Thymus (tissue), 14 donors: Measurements from ENCODE around the gene OR5H14. TPM values are rescaled to one million over a fixed set of nuclear protein-coding genes. Genes with fewer than 3 reads are reported as not detected.

ENCODE experiments used
- DNase-seq, 9 donors: peaks; one replicate each; pipeline ENCODE4 v3.0.0-alpha.2; 2013; ENCODE audit warnings: low spot score in 9 of 9, low read depth in 6 of 9, missing footprints in 1 of 9
- H3K27ac ChIP-seq, 2 donors: one replicate each; pipeline ENCODE4 v1.5.1; 2013; ENCODE audit warnings: control low read depth in 1 of 2, low read depth in 1 of 2, low read length in 1 of 2, mild to moderate bottlenecking in 1 of 2, moderate library complexity in 1 of 2
- H3K27me3 ChIP-seq, 2 donors: one replicate each; pipeline ENCODE4 v1.5.1; 2013; ENCODE audit warnings: low read length in 1 of 2; ENCODE audit not compliant: control insufficient read depth in 2 of 2, insufficient read depth in 1 of 2
- H3K36me3 ChIP-seq, 2 donors: one replicate each; pipeline ENCODE4 v1.5.1; 2013; ENCODE audit warnings: low read length in 1 of 2, mild to moderate bottlenecking in 1 of 2, moderate library complexity in 1 of 2; ENCODE audit not compliant: control insufficient read depth in 2 of 2, insufficient read depth in 2 of 2
- H3K4me1 ChIP-seq, 2 donors: one replicate each; pipeline ENCODE4 v1.5.1; 2013; ENCODE audit warnings: low read length in 2 of 2; ENCODE audit not compliant: control insufficient read depth in 2 of 2, insufficient read depth in 2 of 2
- H3K4me3 ChIP-seq, 2 donors: one replicate each; pipeline ENCODE4 v1.5.1; 2013; ENCODE audit warnings: low read length in 2 of 2, control low read depth in 1 of 2, mild to moderate bottlenecking in 1 of 2
- H3K9me3 ChIP-seq, 2 donors: one replicate each; pipeline ENCODE4 v1.5.1; 2013; ENCODE audit warnings: low read length in 1 of 2, mild to moderate bottlenecking in 1 of 2; ENCODE audit not compliant: control insufficient read depth in 2 of 2, insufficient read depth in 1 of 2
- WGBS: extraction: QIAGEN DNeasy Blood & Tissue Kit; methylation state at CpG from one replicate; pipeline ENCODE4 v1.1.7; 2013; 5-methylcytosine and 5-hydroxymethylcytosine counted together
- long read RNA-seq, 10 donors: transcript quantifications; one replicate each; lab custom pipeline, GENCODE V29; 2026
- polyA plus RNA-seq: library from polyadenylated mRNA; stranded (reverse); fragments of 200-250 nt; gene quantifications from one replicate; pipeline ENCODE4 v1.2.3, GENCODE V29; 2013
- total RNA-seq: library from RNA; stranded (reverse); fragments of 120-200 nt; gene quantifications from one replicate; pipeline ENCODE4 v1.2.4, GENCODE V29; 2013
- donor health status: healthy.

The OR5H14 gene
- total RNA-seq (not detected), polyA plus RNA-seq (not detected)
- long read RNA-seq, donor 1: 0 reads
- long read RNA-seq, donor 2: 0 reads
- long read RNA-seq, donor 3: 0 reads
- long read RNA-seq, donor 4: 0 reads
- long read RNA-seq, donor 5: 0 reads
- long read RNA-seq, donor 6: 0 reads
- long read RNA-seq, donor 7: 0 reads
- long read RNA-seq, donor 8: 0 reads
- long read RNA-seq, donor 9: 0 reads
- long read RNA-seq, donor 10: 0 reads

DNA sequence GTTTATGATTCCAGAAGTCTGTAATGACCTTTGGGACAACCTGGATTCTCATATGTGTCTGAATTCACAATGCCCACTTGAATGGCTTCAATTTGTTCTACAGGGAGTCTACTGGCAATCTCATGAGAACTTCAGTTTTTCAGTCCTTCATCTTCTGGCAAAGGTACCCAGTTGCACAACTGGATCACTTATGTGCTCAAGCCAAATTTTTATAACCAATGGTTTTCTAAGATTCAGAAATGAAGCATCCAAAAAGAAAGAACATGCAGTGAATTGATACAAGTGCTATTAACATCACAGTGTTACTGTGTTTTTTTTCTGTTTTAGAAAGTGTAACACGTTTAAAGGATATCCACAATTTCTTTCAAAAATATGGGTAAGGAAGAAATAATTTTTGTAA is at the start of gene OR5H14:
Gene OR5H14, plus strand, starts transcription at position 301 of the 400 bp plus-strand sequence. CDS start 1,907 bp downstream, outside the sequence.
- Histone ChIP-seq H3K27me3 (no peaks in the 10 kb centered on the region), H3K27ac (no peak within 1 kb of the TSS), H3K4me3 (no peak within 1 kb of the TSS), H3K9me3 (no peaks in the 10 kb centered on the region), H3K4me1 (no peaks in the 10 kb centered on the region), H3K36me3 (no peaks in the 10 kb centered on the region)
- 95% methylated on average over 1 of the region's 1 CpG for WGBS
- no peak for DNase-seq

DNA sequence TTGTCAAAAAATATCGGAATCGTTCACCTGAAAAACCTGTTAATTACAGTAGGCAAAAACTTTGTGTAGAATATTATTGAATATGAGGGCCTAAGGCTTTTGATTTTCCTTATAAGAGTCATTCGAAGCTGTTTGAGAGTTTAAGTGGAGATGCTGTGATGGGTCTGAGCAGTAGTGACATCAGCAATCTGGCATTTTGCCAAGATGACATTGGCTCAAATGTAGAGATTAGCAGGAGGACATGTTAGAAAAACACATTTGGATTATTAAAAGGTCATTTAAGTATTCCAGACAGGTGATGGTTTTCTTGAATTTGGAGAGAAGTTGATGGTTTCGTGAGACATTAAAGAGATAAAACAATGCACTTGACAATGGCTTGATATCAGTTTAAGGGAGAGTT is 47.4 kb upstream of the OR5H14 start:
- H3K9me3 ChIP-seq: no peaks in the 10 kb centered on the region
- 85% methylated on average over 4 of the region's 4 CpGs for WGBS
- no peaks in the 10 kb centered on the region for H3K4me1 ChIP-seq
- no peak overlapping the region for H3K4me3 ChIP-seq
- no peak for DNase-seq
- H3K36me3 ChIP-seq: no peaks in the 10 kb centered on the region
- no peak overlapping the region for H3K27ac ChIP-seq
- no peaks in the 10 kb centered on the region for H3K27me3 ChIP-seq

DNA sequence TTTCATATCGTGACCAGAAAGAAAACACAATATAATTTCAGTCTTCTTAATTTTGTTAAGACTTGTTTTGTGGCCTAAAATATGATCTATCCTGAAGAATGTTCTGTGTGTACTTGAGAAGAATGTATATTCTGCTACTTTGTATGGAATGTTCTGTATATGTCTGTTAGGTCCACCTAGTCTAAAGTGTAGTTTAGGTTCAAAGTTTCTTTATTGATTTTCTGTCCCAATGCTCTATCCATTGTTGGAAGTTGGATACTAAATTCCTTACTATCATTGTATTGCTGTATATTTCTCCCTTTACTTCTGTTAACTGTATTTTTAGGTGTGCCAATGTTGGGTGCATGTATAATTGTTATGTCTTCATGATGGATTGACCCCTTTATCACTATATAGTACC is 39.1 kb upstream of the OR5H14 start:
- H3K27me3 ChIP-seq: no peaks in the 10 kb centered on the region
- 42% methylated on average over 1 of the region's 1 CpG for WGBS
- DNase-seq: no peak
- H3K27ac ChIP-seq: no peak overlapping the region
- H3K4me3 ChIP-seq: no peak overlapping the region
- peaks cover 0 to 4% of the 10 kb centered on the region in 2 donors for H3K9me3 ChIP-seq
- no peaks in the 10 kb centered on the region for H3K4me1 ChIP-seq
- no peaks in the 10 kb centered on the region for H3K36me3 ChIP-seq

DNA sequence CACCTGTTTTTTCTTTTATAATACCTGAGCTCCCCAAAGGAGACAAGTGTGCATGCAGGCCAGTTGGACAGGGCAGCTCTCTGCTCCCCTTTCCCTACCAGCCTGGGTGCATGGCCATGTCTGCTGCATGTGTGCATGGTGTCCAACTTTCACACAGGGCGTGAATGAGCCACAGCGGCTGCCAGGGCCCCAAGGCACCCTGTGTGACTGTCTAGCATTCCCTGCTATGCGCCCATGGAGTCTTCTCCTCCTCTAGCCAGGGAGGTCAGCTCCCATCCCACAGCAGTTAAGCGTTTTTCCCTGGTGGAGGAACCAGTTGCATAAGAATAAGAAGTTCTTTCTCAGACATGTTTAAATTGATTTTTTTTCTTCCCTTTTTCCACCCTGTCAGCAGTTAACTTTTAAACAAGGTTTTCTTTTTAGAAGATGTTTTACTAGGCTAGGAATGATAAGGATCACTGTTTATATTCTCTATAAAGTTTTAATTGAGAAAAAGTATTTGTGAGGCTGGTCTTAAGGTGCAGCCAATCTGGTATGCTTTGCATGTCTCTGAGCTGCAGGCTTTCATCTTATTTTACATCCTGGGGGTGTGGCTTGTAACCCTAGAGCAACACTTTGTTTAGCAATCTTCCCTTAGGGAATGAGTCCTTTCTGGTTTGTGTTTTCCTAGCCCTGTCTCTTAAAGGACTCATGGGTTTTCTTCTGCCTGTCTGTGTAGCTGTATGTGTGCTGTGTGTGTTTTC is 37.3 kb upstream of the OR5H14 start:
- H3K4me1 ChIP-seq: no peaks in the 10 kb centered on the region
- no peaks in the 10 kb centered on the region for H3K36me3 ChIP-seq
- WGBS: 96% methylated on average over 4 of the region's 4 CpGs
- H3K4me3 ChIP-seq: no peak overlapping the region
- no peaks in the 10 kb centered on the region for H3K27me3 ChIP-seq
- H3K9me3 ChIP-seq: peaks cover 0 to 4% of the 10 kb centered on the region in 2 donors
- H3K27ac ChIP-seq: no peak overlapping the region
- DNase-seq: no peak

DNA sequence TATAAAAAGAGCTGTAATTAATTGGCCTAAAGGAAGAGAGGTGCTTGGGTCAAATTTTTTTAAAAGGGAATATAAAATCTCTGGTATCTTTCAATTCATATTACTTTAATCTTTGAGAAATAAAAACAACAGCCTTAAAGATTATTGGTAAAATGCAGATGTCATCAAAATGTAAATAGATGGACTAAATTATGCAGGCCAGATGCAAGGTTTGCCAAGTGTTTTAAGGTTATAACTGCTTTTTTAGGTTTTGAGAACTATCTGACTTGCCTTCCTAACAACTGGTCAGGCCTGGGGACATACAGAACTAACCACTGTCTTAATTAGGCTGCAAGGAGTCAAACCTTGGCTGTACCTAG is 36.8 kb upstream of the OR5H14 start:
- Histone ChIP-seq H3K9me3 (peaks cover 0 to 4% of the 10 kb centered on the region in 2 donors), H3K27ac (no peak overlapping the region)

DNA sequence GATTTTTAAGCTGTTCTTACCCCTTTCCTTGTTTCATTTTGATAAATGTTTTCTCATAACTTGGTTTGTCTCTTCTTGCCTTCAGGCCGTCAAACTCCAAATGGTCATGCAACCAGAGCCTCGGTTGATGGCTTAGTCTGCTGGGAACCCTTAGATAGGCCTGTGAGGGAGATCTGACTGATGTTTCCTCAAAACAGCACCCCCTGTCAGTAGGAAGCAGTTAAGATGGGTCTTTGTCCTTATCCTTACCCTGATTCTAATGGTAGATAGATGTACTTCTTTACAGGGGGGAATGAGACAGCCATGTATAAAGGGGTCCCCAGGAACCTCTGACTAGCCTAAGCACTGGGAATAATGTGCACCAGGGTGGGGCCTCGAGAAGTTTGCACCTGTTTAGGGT is 33.0 kb upstream of the OR5H14 start:
- Histone ChIP-seq H3K4me1 (no peaks in the 10 kb centered on the region), H3K27me3 (no peaks in the 10 kb centered on the region), H3K9me3 (peaks cover 0 to 4% of the 10 kb centered on the region in 2 donors), H3K4me3 (no peak overlapping the region), H3K36me3 (no peaks in the 10 kb centered on the region), H3K27ac (no peak overlapping the region)
- no peak for DNase-seq
- 85% methylated on average over 3 of the region's 3 CpGs for WGBS

More for the DNA sequence above, 36.8 kb upstream of the OR5H14 start:
- Histone ChIP-seq H3K36me3 (no peaks in the 10 kb centered on the region), H3K4me3 (no peak overlapping the region), H3K27me3 (no peaks in the 10 kb centered on the region), H3K4me1 (no peaks in the 10 kb centered on the region)
- no peak for DNase-seq

DNA sequence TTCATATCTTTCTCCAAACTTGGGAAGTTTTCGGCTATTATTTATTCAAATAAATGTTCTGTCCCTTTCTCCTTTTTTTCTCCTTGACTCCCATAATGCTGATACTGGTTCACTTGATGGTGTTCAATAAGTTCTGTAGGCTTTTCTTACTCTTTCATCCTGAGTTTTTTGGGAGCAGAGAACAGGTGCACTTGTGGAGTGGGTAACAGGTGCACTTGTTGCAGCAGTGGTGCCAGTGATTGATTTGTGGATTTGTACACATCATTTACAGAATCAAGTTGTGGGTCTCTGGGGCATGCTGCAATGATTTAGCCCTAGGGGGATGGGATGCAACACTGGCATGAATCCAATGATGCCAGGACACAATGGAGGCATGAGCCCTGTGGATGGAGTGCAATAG is 31.6 kb upstream of the OR5H14 start:
- Histone ChIP-seq H3K27me3 (no peaks in the 10 kb centered on the region), H3K36me3 (no peaks in the 10 kb centered on the region), H3K4me3 (no peak overlapping the region), H3K4me1 (no peaks in the 10 kb centered on the region), H3K27ac (no peak overlapping the region), H3K9me3 (peaks cover 0 to 4% of the 10 kb centered on the region in 2 donors)
- WGBS: 97% methylated on average over 1 of the region's 1 CpG
- DNase-seq: no peak

DNA sequence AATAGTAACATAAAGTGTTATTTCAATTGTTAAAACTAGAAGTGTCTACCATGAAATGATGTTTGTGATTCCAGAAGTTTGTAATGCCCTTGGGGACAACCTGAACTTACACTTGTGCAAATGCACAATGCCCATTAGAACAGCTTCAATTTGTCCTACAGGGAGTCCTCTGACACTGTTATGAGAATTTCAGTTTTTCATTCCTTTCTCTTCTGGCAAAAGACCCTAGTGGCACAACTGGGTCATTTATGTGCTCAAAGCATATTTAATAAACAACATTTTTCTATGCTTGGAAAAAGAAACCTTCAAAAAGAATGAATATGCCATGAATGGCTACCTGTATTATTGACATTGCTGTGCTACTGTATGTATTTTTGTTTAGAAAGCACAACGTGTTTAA is 16.9 kb upstream of the OR5H14 start, which contains the start of gene OR5H1:
Gene OR5H1, plus strand, starts transcription at position 301 of the 400 bp plus-strand sequence. CDS start 1,977 bp downstream, outside the sequence.
- Histone ChIP-seq H3K27ac (no peak within 1 kb of the TSS), H3K27me3 (no peaks in the 10 kb centered on the region), H3K9me3 (no peaks in the 10 kb centered on the region), H3K4me3 (no peak within 1 kb of the TSS), H3K36me3 (no peaks in the 10 kb centered on the region), H3K4me1 (no peaks in the 10 kb centered on the region)
- DNase-seq: no peak
- WGBS: 87% methylated on average over 1 of the region's 1 CpG

DNA sequence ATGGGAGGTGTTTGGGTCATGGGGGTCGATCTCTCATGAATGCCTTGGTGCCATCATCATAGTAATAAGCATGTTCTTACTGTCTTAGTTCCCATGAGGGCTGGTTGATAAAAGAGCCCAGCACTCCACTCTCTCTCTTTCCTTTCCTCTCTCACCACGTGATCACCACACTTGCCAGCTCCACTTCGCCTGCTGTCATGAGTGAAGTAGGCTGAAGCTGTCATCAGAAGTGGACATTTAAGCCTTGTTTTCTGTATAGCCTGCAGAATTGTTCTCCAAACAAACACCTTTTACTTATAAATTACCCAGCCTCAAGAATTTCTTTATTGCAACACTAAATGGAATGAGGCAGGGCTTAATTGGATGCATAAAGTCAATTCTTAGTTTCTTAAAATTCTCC is 10.6 kb upstream of the OR5H14 start:
- no peak for DNase-seq
- Histone ChIP-seq H3K36me3 (no peaks in the 10 kb centered on the region), H3K4me1 (no peaks in the 10 kb centered on the region), H3K27me3 (no peaks in the 10 kb centered on the region), H3K27ac (no peak overlapping the region), H3K4me3 (no peak overlapping the region), H3K9me3 (no peaks in the 10 kb centered on the region)
- 85% methylated on average over 3 of the region's 3 CpGs for WGBS
